Neuronal stem cell (in vitro differentiated cells): ENCODE measurements around the gene PAQR6.

ENCODE experiments used
- DNase-seq: peaks from one replicate; pipeline ENCODE4 v3.0.0-alpha.2; 2013; ENCODE audit warnings: low spot score
- H2AFZ ChIP-seq: one replicate; pipeline ENCODE4 v1.6.1; 2013; ENCODE audit warnings: mild to moderate bottlenecking, low read length, inconsistent platforms
- H2AK5ac ChIP-seq: 2 replicates; pipeline ENCODE4 v1.6.1; 2013; ENCODE audit warnings: low read depth, mild to moderate bottlenecking, inconsistent platforms, low read length, moderate library complexity, mixed read lengths
- H2BK120ac ChIP-seq: 2 replicates; pipeline ENCODE4 v1.6.1; 2013; ENCODE audit warnings: low read depth, mild to moderate bottlenecking, inconsistent platforms, low read length, moderate library complexity, mixed read lengths
- H2BK12ac ChIP-seq: one replicate; pipeline ENCODE4 v1.6.1; 2013; ENCODE audit warnings: low read length, inconsistent platforms
- H2BK15ac ChIP-seq: 2 replicates; pipeline ENCODE4 v1.6.1; 2013; ENCODE audit warnings: mild to moderate bottlenecking, low read length, inconsistent platforms, mixed read lengths
- H2BK5ac ChIP-seq: one replicate; pipeline ENCODE4 v1.6.1; 2013; ENCODE audit warnings: inconsistent platforms, mild to moderate bottlenecking, low read length, moderate library complexity
- H3K14ac ChIP-seq: one replicate; pipeline ENCODE4 v1.6.1; 2013; ENCODE audit warnings: low read length, inconsistent platforms
- H3K18ac ChIP-seq: 2 replicates; pipeline ENCODE4 v1.6.1; 2013; ENCODE audit warnings: low read length, inconsistent platforms
- H3K23ac ChIP-seq: 2 replicates; pipeline ENCODE4 v1.6.1; 2013; ENCODE audit warnings: low read depth, mild to moderate bottlenecking, mixed read lengths, low read length, inconsistent platforms; ENCODE audit not compliant: poor library complexity
- H3K27ac ChIP-seq: replicated peaks from 3 replicates; pipeline ENCODE4 v1.5.1; 2013; ENCODE audit warnings: low read length, inconsistent platforms
- H3K27me3 ChIP-seq, 3 experiments: 2 replicates each; pipeline ENCODE4 v1.6.1; 2013; ENCODE audit warnings: low read length in 3 of 3, mild to moderate bottlenecking in 2 of 3, inconsistent platforms in 1 of 3, low read depth in 1 of 3, mixed read lengths in 1 of 3, moderate library complexity in 1 of 3; ENCODE audit not compliant: control insufficient read depth in 3 of 3, insufficient read depth in 3 of 3
- H3K36me3 ChIP-seq, 2 donors: replicated peaks in 1 of 2; 2 replicates each; pipeline ENCODE4 v1.6.1; 2013; ENCODE audit warnings: low read length in 2 of 2; ENCODE audit not compliant: control insufficient read depth in 2 of 2, insufficient read depth in 2 of 2
- H3K4ac ChIP-seq: 2 replicates; pipeline ENCODE4 v1.6.1; 2013; ENCODE audit warnings: inconsistent platforms, mild to moderate bottlenecking, low read length, moderate library complexity
- H3K4me1 ChIP-seq, 2 donors: 1 replicate in 1 of 2; 2 replicates in 1 of 2; pipeline ENCODE4 v1.6.1; 2013; ENCODE audit warnings: low read length in 2 of 2, low read depth in 1 of 2; ENCODE audit not compliant: control insufficient read depth in 2 of 2, insufficient read depth in 1 of 2
- H3K4me2 ChIP-seq: one replicate; pipeline ENCODE4 v1.6.1; 2013; ENCODE audit warnings: mild to moderate bottlenecking, low read length, inconsistent platforms; ENCODE audit not compliant: insufficient read depth, poor library complexity, severe bottlenecking
- H3K4me3 ChIP-seq, 2 donors: 2 replicates each; pipeline ENCODE4 v1.5.1; 2013; ENCODE audit warnings: low read length in 2 of 2, mild to moderate bottlenecking in 2 of 2, inconsistent platforms in 1 of 2, moderate library complexity in 1 of 2
- H3K79me1 ChIP-seq: one replicate; pipeline ENCODE4 v1.6.1; 2013; ENCODE audit warnings: low read depth, mild to moderate bottlenecking, inconsistent platforms, low read length, moderate library complexity
- H3K9ac ChIP-seq: one replicate; pipeline ENCODE4 v1.6.1; 2013; ENCODE audit warnings: mild to moderate bottlenecking, low read depth, low read length, inconsistent platforms; ENCODE audit not compliant: poor library complexity
- H3K9me3 ChIP-seq, 2 donors: replicated peaks in 1 of 2; 2 replicates each; pipeline versions ENCODE3 to v1.6.1; 2013; ENCODE audit warnings: low read length in 2 of 2, mild to moderate bottlenecking in 2 of 2, inconsistent platforms in 1 of 2, low read depth in 1 of 2, mixed read lengths in 1 of 2, moderate library complexity in 1 of 2; ENCODE audit not compliant: control insufficient read depth in 2 of 2, insufficient read depth in 1 of 2
- H4K8ac ChIP-seq: one replicate; pipeline ENCODE4 v1.6.1; 2013; ENCODE audit warnings: low read depth, mild to moderate bottlenecking, inconsistent platforms, low read length, moderate library complexity
- H4K91ac ChIP-seq: one replicate; pipeline ENCODE4 v1.6.1; 2013; ENCODE audit warnings: low read length, low read depth, mild to moderate bottlenecking, inconsistent platforms; ENCODE audit not compliant: poor library complexity
- WGBS, 2 donors: extraction: QIAGEN DNeasy Blood & Tissue Kit; methylation state at CpG; one replicate each; pipeline ENCODE4 v1.1.7; 2013; ENCODE audit warnings: missing lambda C conversion rate in 2 of 2, mixed read lengths in 1 of 2; ENCODE audit not compliant: insufficient read length in 2 of 2, insufficient replicate concordance in 1 of 2; ENCODE audit errors: extremely low coverage in 2 of 2; 5-methylcytosine and 5-hydroxymethylcytosine counted together

PAQR6 gene

DNA sequence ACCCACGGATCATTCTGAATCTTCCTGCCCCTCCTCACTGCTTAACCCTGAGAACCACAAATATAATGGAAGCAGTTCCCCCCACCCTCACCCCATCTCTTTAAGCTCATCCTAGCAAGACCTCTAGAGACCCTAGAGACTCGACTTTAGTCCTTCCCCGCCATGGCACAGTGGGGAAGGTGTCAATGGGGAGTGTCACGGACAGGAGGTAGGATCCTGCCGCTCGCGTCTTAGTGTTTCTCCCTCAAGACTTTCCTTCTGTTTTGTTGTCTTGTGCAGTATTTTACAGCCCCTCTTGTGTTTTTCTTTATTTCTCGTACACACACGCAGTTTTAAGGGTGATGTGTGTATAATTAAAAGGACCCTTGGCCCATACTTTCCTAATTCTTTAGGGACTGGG lies 35.7 kb downstream of the PAQR6 start:
- H3K4me1 ChIP-seq: no peaks in the 10 kb centered on the region
- H4K8ac ChIP-seq: no peak overlapping the region
- no peaks in the 10 kb centered on the region for H3K27me3 ChIP-seq
- H2AFZ ChIP-seq: peak overlapping the region; percentile 95
- H3K23ac ChIP-seq: no peak overlapping the region
- H3K4me2 ChIP-seq: peak overlapping the region; percentile 61
- H3K36me3 ChIP-seq: peaks cover 7 to 60% of the 10 kb centered on the region in 2 donors
- no peaks in the 10 kb centered on the region for H3K9me3 ChIP-seq
- no peak overlapping the region for H3K18ac ChIP-seq
- H4K91ac ChIP-seq: no peak overlapping the region
- no peak overlapping the region for H3K4ac ChIP-seq
- H3K79me1 ChIP-seq: no peaks in the 10 kb centered on the region
- no peak for DNase-seq
- H2BK15ac ChIP-seq: no peak overlapping the region
- H2AK5ac ChIP-seq: no peak overlapping the region
- no peak overlapping the region for H2BK12ac ChIP-seq
- no peak overlapping the region for H3K27ac ChIP-seq
- WGBS, 2 donors: no CpG with 5 or more reads among the region's 9 CpGs
- no peak overlapping the region for H2BK120ac ChIP-seq
- no peak overlapping the region for H3K9ac ChIP-seq
- H2BK5ac ChIP-seq: no peak overlapping the region
- no peak overlapping the region for H3K14ac ChIP-seq
- peak overlapping the region in 1 of 2 donors; percentile 88 for H3K4me3 ChIP-seq

DNA sequence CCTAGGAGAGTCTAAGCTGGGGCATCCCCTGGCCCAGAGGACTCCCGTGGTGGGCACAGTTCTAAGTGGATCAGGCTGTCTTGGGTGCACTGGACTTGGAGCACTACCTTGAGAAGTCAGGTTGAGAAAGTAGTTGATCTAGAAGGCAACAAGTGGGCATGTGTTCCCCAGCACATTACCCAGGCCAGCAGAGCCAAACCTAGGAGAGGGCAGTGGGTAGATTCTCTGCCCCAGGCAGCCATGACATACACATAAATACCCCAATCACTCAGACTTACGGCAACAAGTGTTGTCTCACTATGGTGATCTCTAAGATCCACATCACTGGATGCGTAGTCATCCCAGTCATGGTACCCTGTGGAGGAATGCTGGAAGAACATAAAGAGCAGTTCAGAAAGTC lies 36.6 kb downstream of the PAQR6 start:
- H3K4me3 ChIP-seq: no peak overlapping the region
- H3K9ac ChIP-seq: no peak overlapping the region
- H3K79me1 ChIP-seq: no peaks in the 10 kb centered on the region
- H2BK120ac ChIP-seq: no peak overlapping the region
- no peaks in the 10 kb centered on the region for H3K4me1 ChIP-seq
- no peaks in the 10 kb centered on the region for H3K9me3 ChIP-seq
- no peak overlapping the region for H4K91ac ChIP-seq
- H2BK15ac ChIP-seq: no peak overlapping the region
- no peak overlapping the region for H3K23ac ChIP-seq
- H3K4ac ChIP-seq: no peak overlapping the region
- peaks cover 7 to 66% of the 10 kb centered on the region in 2 donors for H3K36me3 ChIP-seq
- no peak overlapping the region for H4K8ac ChIP-seq
- no peak overlapping the region for H2BK5ac ChIP-seq
- DNase-seq: no peak
- no peak overlapping the region for H2AFZ ChIP-seq
- H3K18ac ChIP-seq: no peak overlapping the region
- no peak overlapping the region for H2BK12ac ChIP-seq
- no peak overlapping the region for H3K27ac ChIP-seq
- H3K14ac ChIP-seq: no peak overlapping the region
- no peaks in the 10 kb centered on the region for H3K27me3 ChIP-seq
- no peak overlapping the region for H3K4me2 ChIP-seq
- no CpG with 5 or more reads among the region's 3 CpGs for WGBS, 2 donors
- H2AK5ac ChIP-seq: no peak overlapping the region

DNA sequence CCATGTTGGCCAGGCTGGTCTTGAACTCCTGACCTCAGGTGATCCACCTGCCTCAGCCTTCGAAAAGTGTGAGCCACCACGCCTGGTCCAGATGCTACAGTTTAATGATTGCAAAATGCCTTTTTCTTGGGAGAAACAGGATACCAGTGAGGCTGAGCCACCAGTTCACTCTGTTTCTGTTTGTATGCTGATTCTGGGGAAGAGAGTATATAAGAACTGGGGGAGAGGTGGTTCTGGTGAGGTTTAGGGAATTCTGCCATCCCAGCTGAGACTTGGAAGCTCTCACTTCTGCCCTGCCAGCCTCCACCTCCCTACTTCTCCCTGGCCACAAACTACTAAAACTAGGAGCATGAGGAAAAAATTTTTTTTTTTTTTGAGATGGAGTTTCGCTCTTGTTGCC lies 43.2 kb downstream of the PAQR6 start:
- no peaks in the 10 kb centered on the region for H3K27me3 ChIP-seq
- H3K4me2 ChIP-seq: no peak overlapping the region
- H4K8ac ChIP-seq: no peak overlapping the region
- no peaks in the 10 kb centered on the region for H3K4me1 ChIP-seq
- H3K27ac ChIP-seq: no peak overlapping the region
- no peak overlapping the region for H2BK120ac ChIP-seq
- no peak overlapping the region for H3K23ac ChIP-seq
- no peak overlapping the region for H2AK5ac ChIP-seq
- H2BK12ac ChIP-seq: no peak overlapping the region
- no peak overlapping the region for H2AFZ ChIP-seq
- H3K9ac ChIP-seq: no peak overlapping the region
- no CpG with 5 or more reads among the region's 3 CpGs for WGBS, 2 donors
- H3K9me3 ChIP-seq: peaks cover 0 to 2% of the 10 kb centered on the region in 2 donors
- H3K4ac ChIP-seq: no peak overlapping the region
- no peak overlapping the region for H3K4me3 ChIP-seq
- H3K14ac ChIP-seq: no peak overlapping the region
- peaks cover 9 to 54% of the 10 kb centered on the region in 2 donors for H3K36me3 ChIP-seq
- DNase-seq: no peak
- H2BK5ac ChIP-seq: no peak overlapping the region
- no peak overlapping the region for H2BK15ac ChIP-seq
- no peaks in the 10 kb centered on the region for H3K79me1 ChIP-seq
- H3K18ac ChIP-seq: no peak overlapping the region
- H4K91ac ChIP-seq: no peak overlapping the region

DNA sequence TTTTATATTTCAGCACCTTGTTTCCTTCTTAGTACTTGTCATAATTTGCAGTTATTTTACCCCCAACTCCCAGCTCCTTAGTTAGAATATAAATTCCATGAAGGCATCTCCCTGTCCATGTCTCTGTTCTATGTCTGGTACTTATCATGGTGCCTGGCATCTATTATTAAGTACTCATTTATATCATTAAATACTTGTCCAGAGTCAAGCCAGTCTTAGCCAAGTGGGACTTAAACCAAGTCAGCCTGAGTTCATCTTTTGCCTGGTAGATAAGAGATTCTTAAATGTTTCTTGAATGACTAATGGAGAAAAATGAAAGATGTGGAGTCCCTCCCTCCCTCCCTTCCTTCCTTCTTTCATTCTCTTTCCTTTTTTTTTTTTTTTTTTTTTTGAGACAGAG lies 44.5 kb downstream of the PAQR6 start:
- H2BK15ac ChIP-seq: no peak overlapping the region
- no peak overlapping the region for H2AFZ ChIP-seq
- H3K36me3 ChIP-seq: peaks cover 11 to 44% of the 10 kb centered on the region in 2 donors
- no peak overlapping the region for H4K8ac ChIP-seq
- no peak overlapping the region for H3K4ac ChIP-seq
- no peak overlapping the region for H3K9ac ChIP-seq
- H3K4me3 ChIP-seq: no peak overlapping the region
- peaks cover 0 to 2% of the 10 kb centered on the region in 2 donors for H3K9me3 ChIP-seq
- H3K27ac ChIP-seq: no peak overlapping the region
- no peaks in the 10 kb centered on the region for H3K79me1 ChIP-seq
- no peak overlapping the region for H3K4me2 ChIP-seq
- no peaks in the 10 kb centered on the region for H3K27me3 ChIP-seq
- no peak overlapping the region for H3K18ac ChIP-seq
- no peak overlapping the region for H3K23ac ChIP-seq
- no peak overlapping the region for H2BK5ac ChIP-seq
- H2AK5ac ChIP-seq: no peak overlapping the region
- H2BK120ac ChIP-seq: no peak overlapping the region
- no peak for DNase-seq
- no peak overlapping the region for H2BK12ac ChIP-seq
- no peak overlapping the region for H3K14ac ChIP-seq
- no peaks in the 10 kb centered on the region for H3K4me1 ChIP-seq
- no peak overlapping the region for H4K91ac ChIP-seq
